GM21447 (cell line): Measurements from ENCODE around the gene SPATA31A3.
"Not testable (repeated sequence)": the region's sequence is repeated elsewhere in the genome, so short reads cannot be mapped to it uniquely, and the experiment has no call there.

Experiments
- ATAC-seq: cut with Tn5 transposase; IDR thresholded peaks from one replicate; pipeline ENCODE4 v1.9.1; 2021; ENCODE audit not compliant: unreplicated experiment

SPATA31A3 gene

GRCh38 chr9:66992450-66992849 is at the start of gene SPATA31A3:
SPATA31A3 (minus strand) TSS chr9:66992550; CDS start chr9:66992521, 29 bp downstream.
- not testable (repeated sequence) for ATAC-seq

- not testable (repeated sequence) for ATAC-seq
These were observed 39.8 kb downstream of the SPATA31A3 start for GRCh38 chr9:66952576-66952975.

GRCh38 chr9:66942400-66943155 is 49.8 kb downstream of the SPATA31A3 start:
- ATAC-seq = not testable (repeated sequence)

- ATAC-seq = not testable (repeated sequence)
These were observed 52.2 kb downstream of the SPATA31A3 start for GRCh38 chr9:66939878-66940830.

GRCh38 chr9:66938322-66938721 is 54.0 kb downstream of the SPATA31A3 start:
- not testable (repeated sequence) for ATAC-seq

GRCh38 chr9:66937662-66938061 is 54.7 kb downstream of the SPATA31A3 start:
- ATAC-seq = not testable (repeated sequence)
